Parathyroid adenoma (tissue), 2 donors: ENCODE results near the gene COQ8B.
"Not testable (repeated sequence)": the region's sequence is repeated elsewhere in the genome, so short reads cannot be mapped to it uniquely, and the experiment has no call there.

Experiments
- H2AFZ ChIP-seq: fragments of 300-600 bp; sonication (generic); one replicate; pipeline ENCODE4 v1.7.0; 2017; ENCODE audit warnings: antibody characterized with exemption, mild to moderate bottlenecking
- H3K27ac ChIP-seq: fragments of 300-600 bp; sonication (generic); one replicate; pipeline ENCODE4 v1.7.0; 2017
- H3K27me3 ChIP-seq: fragments of 300-600 bp; sonication (generic); one replicate; pipeline ENCODE4 v1.7.0; 2017; ENCODE audit warnings: low read length; ENCODE audit not compliant: control insufficient read depth, insufficient read depth
- H3K36me3 ChIP-seq: fragments of 300-600 bp; sonication (generic); one replicate; pipeline ENCODE4 v1.7.0; 2017; ENCODE audit warnings: low read length; ENCODE audit not compliant: control insufficient read depth, insufficient read depth
- H3K4me1 ChIP-seq: fragments of 300-600 bp; sonication (generic); one replicate; pipeline ENCODE4 v1.7.0; 2017; ENCODE audit warnings: control low read depth
- H3K4me2 ChIP-seq: fragments of 300-600 bp; sonication (generic); one replicate; pipeline ENCODE4 v1.7.0; 2017; ENCODE audit warnings: low read length
- H3K4me3 ChIP-seq: fragments of 300-600 bp; sonication (generic); one replicate; pipeline ENCODE4 v1.7.0; 2017; ENCODE audit warnings: low read depth, low read length
- H3K79me2 ChIP-seq: fragments of 300-600 bp; sonication (generic); one replicate; pipeline ENCODE4 v1.7.0; 2017; ENCODE audit warnings: control low read depth
- H3K9ac ChIP-seq: fragments of 300-600 bp; sonication (generic); one replicate; pipeline ENCODE4 v1.7.0; 2017; ENCODE audit warnings: mild to moderate bottlenecking
- H3K9me3 ChIP-seq: fragments of 300-600 bp; sonication (generic); one replicate; pipeline ENCODE4 v1.7.0; 2017; ENCODE audit warnings: low read length; ENCODE audit not compliant: control insufficient read depth
- CTCF ChIP-seq: fragments of 300-600 bp; sonication (generic); IDR thresholded peaks from one replicate; pipeline ENCODE4 v1.7.0; 2017; ENCODE audit warnings: antibody characterized with exemption, mild to moderate bottlenecking
- donor health status: primary hyperparathyroidism.

COQ8B gene

GRCh38 chr19:40733149-40733548 lies 16.5 kb upstream of the COQ8B start:
- H3K4me2 ChIP-seq = no peak overlapping the region
- H2AFZ ChIP-seq = no peak overlapping the region
- no peaks in the 10 kb centered on the region for H3K79me2 ChIP-seq
- no peak for TF ChIP-seq CTCF
- no peaks in the 10 kb centered on the region for H3K4me1 ChIP-seq
- no peaks in the 10 kb centered on the region for H3K36me3 ChIP-seq
- no peak overlapping the region for H3K27ac ChIP-seq
- H3K9me3 ChIP-seq = no peaks in the 10 kb centered on the region
- no peak overlapping the region for H3K4me3 ChIP-seq
- H3K27me3 ChIP-seq = no peaks in the 10 kb centered on the region
- no peak overlapping the region for H3K9ac ChIP-seq

- H3K9ac ChIP-seq, H3K27ac ChIP-seq, H3K36me3 ChIP-seq, H3K79me2 ChIP-seq, H2AFZ ChIP-seq, H3K27me3 ChIP-seq, H3K9me3 ChIP-seq, H3K4me3 ChIP-seq, H3K4me1 ChIP-seq, H3K4me2 ChIP-seq: not testable (repeated sequence)
Observed at GRCh38 chr19:40732304-40732703, 15.6 kb upstream of the COQ8B start.

GRCh38 chr19:40730065-40730464 lies 13.4 kb upstream of the COQ8B start:
- not testable (repeated sequence) for H3K4me2 ChIP-seq, H2AFZ ChIP-seq, H3K36me3 ChIP-seq

GRCh38 chr19:40726279-40726678 lies 9.6 kb upstream of the COQ8B start:
- Histone ChIP-seq H3K9me3 (no peaks in the 10 kb centered on the region), H3K4me2 (no peak overlapping the region), H3K9ac (no peak overlapping the region), H3K36me3 (no peaks in the 10 kb centered on the region), H3K27me3 (no peaks in the 10 kb centered on the region), H3K27ac (no peak overlapping the region), H2AFZ (no peak overlapping the region), H3K79me2 (peaks cover 27% of the 10 kb centered on the region), H3K4me1 (no peaks in the 10 kb centered on the region), H3K4me3 (no peak overlapping the region)
- no peak for TF ChIP-seq CTCF

More at GRCh38 chr19:40730065-40730464, 13.4 kb upstream of the COQ8B start:
- not testable (repeated sequence) for H3K4me3 ChIP-seq, H3K27me3 ChIP-seq, H3K9ac ChIP-seq, H3K79me2 ChIP-seq, H3K9me3 ChIP-seq, H3K27ac ChIP-seq, H3K4me1 ChIP-seq

GRCh38 chr19:40724855-40725254 lies 8.2 kb upstream of the COQ8B start:
- H3K27ac ChIP-seq = no peak overlapping the region
- TF ChIP-seq CTCF = no peak
- no peaks in the 10 kb centered on the region for H3K36me3 ChIP-seq
- H2AFZ ChIP-seq = no peak overlapping the region
- H3K79me2 ChIP-seq = peaks cover 42% of the 10 kb centered on the region
- no peak overlapping the region for H3K4me2 ChIP-seq
- no peaks in the 10 kb centered on the region for H3K27me3 ChIP-seq
- no peak overlapping the region for H3K9ac ChIP-seq
- H3K4me3 ChIP-seq = no peak overlapping the region
- H3K9me3 ChIP-seq = no peaks in the 10 kb centered on the region
- H3K4me1 ChIP-seq = peaks cover 5% of the 10 kb centered on the region

GRCh38 chr19:40724315-40724714 lies 7.6 kb upstream of the COQ8B start:
- no peak overlapping the region for H3K4me3 ChIP-seq
- H3K9ac ChIP-seq = no peak overlapping the region
- H3K79me2 ChIP-seq = peaks cover 47% of the 10 kb centered on the region
- H3K27me3 ChIP-seq = no peaks in the 10 kb centered on the region
- H3K9me3 ChIP-seq = no peaks in the 10 kb centered on the region
- H2AFZ ChIP-seq = no peak overlapping the region
- no peak for TF ChIP-seq CTCF
- H3K4me2 ChIP-seq = no peak overlapping the region
- peaks cover 10% of the 10 kb centered on the region for H3K4me1 ChIP-seq
- H3K36me3 ChIP-seq = no peaks in the 10 kb centered on the region
- H3K27ac ChIP-seq = no peak overlapping the region
